Measurements from ENCODE around the gene STEAP1. TPM values are rescaled to one million over a fixed set of nuclear protein-coding genes. Genes with fewer than 3 reads are reported as not detected.

The STEAP1 gene
- total and polyA plus RNA-seq, 7 experiments from 2014 or later = 0.46 TPM; not detected in 6

- DNase-seq (no peak), ATAC-seq (no peak)
- no peak overlapping the region for H3K4me3 ChIP-seq (ENCODE audit: low read length)
- H3K36me3 ChIP-seq (ENCODE audit: control insufficient read depth in 2 of 3, insufficient read depth in 3 of 3, low read length in 3 of 3) = no peaks in the 10 kb centered on the region
- H3K4me1 ChIP-seq (ENCODE audit: control insufficient read depth in 2 of 2, insufficient read depth in 2 of 2, low read length in 2 of 2) = no peaks in the 10 kb centered on the region
- Mint-ChIP-seq H3K4me1 (no peaks in the 10 kb centered on the region), H3K36me3 (no peaks in the 10 kb centered on the region), H3K4me3 (no peak overlapping the region), H3K27ac (no peak overlapping the region), H3K9me3 (peaks cover 2 to 39% (median 11%) of the 10 kb centered on the region in 11 donors), H3K27me3 (peaks cover 0 to 10% (median 4%) of the 10 kb centered on the region in 5 donors)
- H3K9me3 ChIP-seq (ENCODE audit: control insufficient read depth in 2 of 3, low read length in 3 of 3) = peaks cover 0 to 18% (median 0%) of the 10 kb centered on the region in 3 experiments
- CTCF ChIA-PET = no interaction called here
- POLR2A ChIA-PET = no interaction called here
- no peaks in the 10 kb centered on the region for H3K27me3 ChIP-seq (ENCODE audit: control insufficient read depth in 2 of 2, insufficient read depth in 2 of 2, low read length in 2 of 2)
- no peak overlapping the region for H3K27ac ChIP-seq (ENCODE audit: low read depth, low read length)
- intact Hi-C loops (cut with micrococcal nuclease) = no loop called here
Observed at GRCh38 chr7:90191648-90192047, 37.4 kb downstream of the STEAP1 start.

DNA sequence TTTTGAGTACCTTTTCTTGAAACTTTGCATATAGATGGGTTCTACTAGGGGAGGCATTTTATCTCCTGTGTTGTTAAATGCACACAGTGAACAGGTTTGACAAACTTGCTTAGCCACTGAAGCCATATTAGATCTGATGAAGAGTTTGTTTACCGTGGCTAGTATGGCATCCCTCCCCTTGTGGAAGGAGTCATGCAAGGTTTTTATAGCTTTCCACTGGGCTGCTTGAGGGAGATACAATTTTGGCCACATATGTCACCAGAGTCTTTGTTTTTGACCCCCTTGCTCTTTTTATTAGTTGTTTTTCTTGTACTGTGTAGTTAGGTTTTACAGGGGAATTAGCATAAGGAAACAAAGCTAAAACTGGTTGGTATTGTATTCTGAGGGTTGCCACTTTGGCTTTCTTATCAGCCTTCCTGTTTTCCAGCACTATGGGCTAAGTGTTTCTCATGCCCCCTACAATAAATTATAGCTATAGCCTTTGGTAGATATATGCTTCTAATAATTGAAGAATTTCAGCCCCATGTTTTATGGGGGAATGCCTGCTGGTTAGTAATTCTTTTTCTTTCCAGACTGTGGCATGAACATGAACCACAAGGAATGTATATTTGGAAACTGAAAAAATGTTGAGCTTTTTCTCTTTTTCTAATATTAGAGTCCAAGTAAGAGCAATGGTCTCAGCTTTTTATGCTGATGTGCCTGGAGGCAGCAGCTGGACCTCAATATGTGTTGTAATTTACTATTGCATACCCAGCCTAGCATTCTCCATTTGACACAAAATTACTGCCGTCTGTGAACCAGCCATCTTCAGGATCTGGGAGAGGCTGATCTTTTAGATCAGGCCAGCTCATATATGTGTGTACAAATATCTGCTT, 38.8 kb downstream of the STEAP1 start:
- Histone ChIP-seq H3K4me3 (ENCODE audit: low read length) (no peak overlapping the region), H3K4me1 (ENCODE audit: control insufficient read depth in 2 of 2, insufficient read depth in 2 of 2, low read length in 2 of 2) (no peaks in the 10 kb centered on the region), H3K27ac (ENCODE audit: low read depth, low read length) (no peak overlapping the region), H3K27me3 (ENCODE audit: control insufficient read depth in 2 of 2, insufficient read depth in 2 of 2, low read length in 2 of 2) (no peaks in the 10 kb centered on the region), H3K36me3 (ENCODE audit: control insufficient read depth in 2 of 3, insufficient read depth in 3 of 3, low read length in 3 of 3) (no peaks in the 10 kb centered on the region), H3K9me3 (ENCODE audit: control insufficient read depth in 2 of 3, low read length in 3 of 3) (peaks cover 0 to 18% (median 0%) of the 10 kb centered on the region in 3 experiments)
- CTCF ChIA-PET = no interaction called here
- Mint-ChIP-seq H3K36me3 (no peaks in the 10 kb centered on the region), H3K27me3 (peaks cover 0 to 10% (median 4%) of the 10 kb centered on the region in 5 donors), H3K4me3 (no peak overlapping the region), H3K27ac (no peak overlapping the region), H3K4me1 (no peaks in the 10 kb centered on the region), H3K9me3 (peaks cover 2 to 39% (median 11%) of the 10 kb centered on the region in 11 donors)
- POLR2A ChIA-PET = no interaction called here
- no peak for DNase-seq
- intact Hi-C loops (cut with micrococcal nuclease) = no loop called here
- ATAC-seq = no peak

DNA sequence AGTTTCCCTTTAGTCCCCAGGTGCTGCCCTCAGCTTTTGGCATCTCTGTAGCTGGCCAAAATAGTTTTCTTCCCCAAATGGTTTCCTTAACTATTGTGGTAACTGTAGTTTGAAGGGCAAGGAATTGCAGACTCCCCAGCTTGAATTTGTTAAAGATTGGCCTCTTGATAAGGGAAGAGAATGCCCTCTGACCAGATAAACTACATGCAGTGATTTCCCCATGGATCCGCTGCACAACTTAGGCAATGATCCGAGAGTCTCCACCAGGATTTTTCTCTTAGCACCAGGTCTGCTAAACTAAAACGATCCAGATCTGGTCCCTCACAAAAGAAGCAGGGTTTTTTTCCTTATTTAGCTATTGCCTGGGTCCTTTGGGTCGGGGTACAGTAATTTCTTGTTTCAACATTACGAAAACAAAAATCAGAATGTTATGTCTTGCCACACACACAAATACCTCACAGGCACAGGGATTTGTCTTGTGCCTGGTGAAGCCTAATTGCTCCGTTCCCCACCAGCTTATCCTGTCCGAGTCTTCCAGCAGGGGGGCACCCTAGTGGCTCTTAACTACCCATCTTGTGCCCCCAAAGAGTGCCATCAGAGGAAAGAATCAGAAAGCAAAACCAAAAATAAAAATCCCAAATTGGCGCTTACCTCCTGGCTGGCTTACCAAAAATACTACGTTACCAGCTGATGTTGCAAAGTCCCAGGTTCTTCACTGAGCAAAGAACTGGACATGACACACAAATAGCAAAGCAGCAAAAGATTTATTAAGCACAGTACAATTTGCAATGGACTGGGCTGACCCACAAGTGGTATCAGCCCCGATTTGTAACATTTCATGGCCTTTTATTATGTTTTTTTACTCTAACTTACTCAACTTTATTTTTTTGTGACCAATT, 40.9 kb downstream of the STEAP1 start:
- ChIA-PET CTCF (no interaction called here), POLR2A (no interaction called here)
- Mint-ChIP-seq H3K9me3 (peaks cover under 1 to 35% (median 9%) of the 10 kb centered on the region in 11 donors), H3K4me3 (no peak overlapping the region), H3K36me3 (no peaks in the 10 kb centered on the region), H3K27me3 (peaks cover 0 to 10% (median under 1%) of the 10 kb centered on the region in 5 donors), H3K4me1 (no peaks in the 10 kb centered on the region), H3K27ac (no peak overlapping the region)
- H3K27ac ChIP-seq (ENCODE audit: low read depth, low read length) = no peak overlapping the region
- no peak for DNase-seq
- intact Hi-C loops (cut with micrococcal nuclease) = no loop called here
- H3K36me3 ChIP-seq (ENCODE audit: control insufficient read depth in 2 of 3, insufficient read depth in 3 of 3, low read length in 3 of 3) = no peaks in the 10 kb centered on the region
- peaks cover 0 to 18% (median 0%) of the 10 kb centered on the region in 3 experiments for H3K9me3 ChIP-seq (ENCODE audit: control insufficient read depth in 2 of 3, low read length in 3 of 3)
- no peak overlapping the region for H3K4me3 ChIP-seq (ENCODE audit: low read length)
- no peak for ATAC-seq
- no peaks in the 10 kb centered on the region for H3K27me3 ChIP-seq (ENCODE audit: control insufficient read depth in 2 of 2, insufficient read depth in 2 of 2, low read length in 2 of 2)
- H3K4me1 ChIP-seq (ENCODE audit: control insufficient read depth in 2 of 2, insufficient read depth in 2 of 2, low read length in 2 of 2) = no peaks in the 10 kb centered on the region

DNA sequence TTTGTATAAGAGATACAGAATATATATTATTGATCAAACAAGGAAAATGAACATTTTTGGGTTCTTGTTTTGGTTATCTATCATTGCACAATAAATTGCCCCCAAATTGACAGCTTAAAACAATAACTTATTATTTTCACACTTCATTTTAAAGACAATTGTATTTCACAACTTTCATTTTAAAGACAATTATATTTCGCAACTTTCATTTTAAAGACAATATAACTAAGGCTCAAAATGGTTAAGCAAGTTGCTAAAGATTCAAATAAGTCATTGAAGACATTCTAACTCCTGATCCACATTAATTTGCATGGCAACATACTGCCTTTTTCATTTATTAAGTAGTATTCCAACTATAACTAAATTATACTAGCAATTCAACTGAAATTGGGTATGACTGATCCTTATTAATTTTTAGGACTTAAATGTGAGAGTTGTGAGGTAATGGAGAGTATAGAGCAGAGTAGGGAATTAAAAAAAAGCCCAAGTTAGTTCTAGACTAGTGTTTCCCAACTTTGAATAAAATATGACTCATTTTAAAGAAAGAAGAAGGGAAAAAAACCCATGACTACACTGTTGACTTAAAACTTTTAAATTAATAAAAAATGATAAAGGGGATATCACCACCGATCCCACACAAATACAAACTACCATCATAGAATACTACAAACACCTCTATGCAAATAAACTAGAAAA, 47.4 kb downstream of the STEAP1 start:
- Mint-ChIP-seq H3K27me3 (peaks cover 0 to 8% (median 0%) of the 10 kb centered on the region in 5 donors), H3K36me3 (no peaks in the 10 kb centered on the region), H3K9me3 (peaks cover 0 to 4% (median 0%) of the 10 kb centered on the region in 11 donors), H3K27ac (no peak overlapping the region), H3K4me1 (no peaks in the 10 kb centered on the region), H3K4me3 (no peak overlapping the region)
- H3K27ac ChIP-seq (ENCODE audit: low read depth, low read length) = no peak overlapping the region
- no peaks in the 10 kb centered on the region for H3K27me3 ChIP-seq (ENCODE audit: control insufficient read depth in 2 of 2, insufficient read depth in 2 of 2, low read length in 2 of 2)
- H3K36me3 ChIP-seq (ENCODE audit: control insufficient read depth in 2 of 3, insufficient read depth in 3 of 3, low read length in 3 of 3) = no peaks in the 10 kb centered on the region
- ATAC-seq (no peak), DNase-seq (no peak)
- no peaks in the 10 kb centered on the region for H3K9me3 ChIP-seq (ENCODE audit: control insufficient read depth in 2 of 3, low read length in 3 of 3)
- H3K4me3 ChIP-seq (ENCODE audit: low read length) = no peak overlapping the region
- intact Hi-C loops (cut with micrococcal nuclease) = no loop called here
- no peaks in the 10 kb centered on the region for H3K4me1 ChIP-seq (ENCODE audit: control insufficient read depth in 2 of 2, insufficient read depth in 2 of 2, low read length in 2 of 2)
- CTCF ChIA-PET = no interaction called here
- POLR2A ChIA-PET = no interaction called here

DNA sequence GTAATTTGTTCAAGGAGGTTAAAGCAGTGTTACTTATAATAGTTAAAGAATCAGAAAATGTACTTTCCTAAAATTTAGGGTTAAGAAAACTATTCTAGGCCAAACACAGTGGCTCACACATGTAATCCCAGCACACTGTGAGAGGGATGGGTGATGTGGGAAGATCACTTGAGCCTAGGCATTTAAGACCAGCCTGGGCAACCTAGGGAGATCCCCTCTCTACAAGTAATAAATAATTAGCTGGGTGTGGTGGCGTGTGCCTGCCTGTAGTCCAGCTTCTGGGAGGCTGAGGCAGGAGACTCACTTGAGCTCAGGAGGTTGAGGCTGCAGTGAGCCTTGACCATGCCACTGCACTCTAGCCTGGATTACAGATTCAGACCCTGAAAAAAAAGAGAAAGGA, 53.7 kb downstream of the STEAP1 start:
- ChIA-PET POLR2A (no interaction called here), CTCF (no interaction called here)
- Histone ChIP-seq H3K27ac (ENCODE audit: low read depth, low read length) (no peak overlapping the region), H3K4me1 (ENCODE audit: control insufficient read depth in 2 of 2, insufficient read depth in 2 of 2, low read length in 2 of 2) (no peaks in the 10 kb centered on the region), H3K4me3 (ENCODE audit: low read length) (no peak overlapping the region), H3K27me3 (ENCODE audit: control insufficient read depth in 2 of 2, insufficient read depth in 2 of 2, low read length in 2 of 2) (no peaks in the 10 kb centered on the region), H3K36me3 (ENCODE audit: control insufficient read depth in 2 of 3, insufficient read depth in 3 of 3, low read length in 3 of 3) (no peaks in the 10 kb centered on the region), H3K9me3 (ENCODE audit: control insufficient read depth in 2 of 3, low read length in 3 of 3) (no peaks in the 10 kb centered on the region)
- Mint-ChIP-seq H3K27ac (no peak overlapping the region), H3K36me3 (no peaks in the 10 kb centered on the region), H3K4me3 (no peak overlapping the region), H3K4me1 (peaks cover 0 to 6% (median 6%) of the 10 kb centered on the region in 7 donors), H3K27me3 (peaks cover 9 to 23% (median 14%) of the 10 kb centered on the region in 5 donors), H3K9me3 (peaks cover 0 to 5% (median 0%) of the 10 kb centered on the region in 11 donors)
- DNase-seq (no peak), ATAC-seq (no peak)
- intact Hi-C loops (cut with micrococcal nuclease) = no loop called here

DNA sequence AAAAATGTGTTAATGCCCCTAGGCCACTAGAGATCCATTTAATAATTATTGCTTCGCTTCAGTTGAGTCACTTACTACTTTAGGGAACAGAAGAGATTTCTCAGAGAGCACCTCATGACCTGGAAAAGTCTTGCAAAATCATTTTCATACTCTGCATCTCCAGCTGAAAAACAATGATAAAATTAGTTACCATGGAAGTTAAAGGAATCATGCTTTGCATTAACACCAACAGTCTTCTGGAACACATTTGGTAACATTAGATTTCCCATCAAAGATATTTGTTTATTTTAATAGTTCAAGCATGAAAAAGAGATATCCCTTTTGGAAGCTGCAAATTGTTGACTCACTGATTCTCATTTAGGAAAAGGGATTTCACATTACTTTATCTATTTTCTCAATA, 55.5 kb downstream of the STEAP1 start:
- no peaks in the 10 kb centered on the region for H3K36me3 Mint-ChIP-seq
- CTCF ChIA-PET = no interaction called here
- no peak overlapping the region for H3K27ac ChIP-seq (ENCODE audit: low read depth, low read length)

More for the DNA sequence above, 55.5 kb downstream of the STEAP1 start:
- Histone ChIP-seq H3K36me3 (ENCODE audit: control insufficient read depth in 2 of 3, insufficient read depth in 3 of 3, low read length in 3 of 3) (no peaks in the 10 kb centered on the region), H3K9me3 (ENCODE audit: control insufficient read depth in 2 of 3, low read length in 3 of 3) (no peaks in the 10 kb centered on the region), H3K27me3 (ENCODE audit: control insufficient read depth in 2 of 2, insufficient read depth in 2 of 2, low read length in 2 of 2) (no peaks in the 10 kb centered on the region), H3K4me1 (ENCODE audit: control insufficient read depth in 2 of 2, insufficient read depth in 2 of 2, low read length in 2 of 2) (no peaks in the 10 kb centered on the region), H3K4me3 (ENCODE audit: low read length) (no peak overlapping the region)
- ATAC-seq (no peak), DNase-seq (no peak)
- Mint-ChIP-seq H3K4me3 (no peak overlapping the region), H3K9me3 (peaks cover 0 to 3% (median 0%) of the 10 kb centered on the region in 11 donors), H3K4me1 (peaks cover 0 to 6% (median 6%) of the 10 kb centered on the region in 7 donors), H3K27ac (no peak overlapping the region), H3K27me3 (peaks cover 9 to 23% (median 14%) of the 10 kb centered on the region in 5 donors)
- intact Hi-C loops (cut with micrococcal nuclease) = loop anchor here in 1 of 2 donors (5.0 kb wide), 1 partner anchor 42 kb away; no protein-coding TSS in a partner anchor
- POLR2A ChIA-PET = no interaction called here
